AG04450 (cell line): Measurements from ENCODE around the gene ANKAR. TPM values are rescaled to one million over a fixed set of nuclear protein-coding genes. Genes with fewer than 3 reads are reported as not detected.

Experiments used
- CTCF ChIA-PET: fragments of 300-600, 350-600 bp; formaldehyde crosslinking; extraction: SDS; loops from one replicate; lab custom pipeline; 2022; ENCODE audit warnings: antibody characterized with exemption, inconsistent platforms; lab: Charles Lee
- POLR2A ChIA-PET: fragments of 350-600 bp; formaldehyde crosslinking; extraction: SDS; loops from one replicate; lab custom pipeline; 2021; ENCODE audit warnings: antibody characterized with exemption, inconsistent platforms; lab: Yijun Ruan, JAX
- DNase-seq: peaks from one replicate; pipeline ENCODE4 v3.0.0-alpha.2; 2011; ENCODE audit warnings: low read depth, low spot score
- H3K27ac ChIP-seq: one replicate; pipeline ENCODE4 v1.5.1; 2012; ENCODE audit warnings: low read depth, low read length, control low read depth
- H3K27me3 ChIP-seq: one replicate; pipeline ENCODE4 v1.6.0; 2012; ENCODE audit warnings: low read length; ENCODE audit not compliant: control insufficient read depth, insufficient read depth
- H3K4me3 ChIP-seq: 2 replicates; pipeline ENCODE4 v1.5.1; 2011; ENCODE audit warnings: mild to moderate bottlenecking, low read depth, low read length, control low read depth
- H3K9me3 ChIP-seq: 2 replicates; pipeline ENCODE4 v1.5.1; 2012; ENCODE audit warnings: low read length; ENCODE audit not compliant: control insufficient read depth, insufficient read depth
- polyA plus RNA-seq: library from polyadenylated mRNA; depleted of rRNA; stranded (reverse); fragments of >200 nt; gene quantifications from 2 replicates; pipeline ENCODE4 v1.2.3, GENCODE V29; 2011
- TF ChIP-seq, protein P1 (sequence below): IDR thresholded peaks from 2 replicates; pipeline ENCODE4 v1.5.1; 2011; ENCODE audit warnings: low read depth, low read length, control low read depth, inconsistent platforms

The ANKAR gene
- polyA plus RNA-seq, 1 experiment: 3.5 TPM

DNA sequence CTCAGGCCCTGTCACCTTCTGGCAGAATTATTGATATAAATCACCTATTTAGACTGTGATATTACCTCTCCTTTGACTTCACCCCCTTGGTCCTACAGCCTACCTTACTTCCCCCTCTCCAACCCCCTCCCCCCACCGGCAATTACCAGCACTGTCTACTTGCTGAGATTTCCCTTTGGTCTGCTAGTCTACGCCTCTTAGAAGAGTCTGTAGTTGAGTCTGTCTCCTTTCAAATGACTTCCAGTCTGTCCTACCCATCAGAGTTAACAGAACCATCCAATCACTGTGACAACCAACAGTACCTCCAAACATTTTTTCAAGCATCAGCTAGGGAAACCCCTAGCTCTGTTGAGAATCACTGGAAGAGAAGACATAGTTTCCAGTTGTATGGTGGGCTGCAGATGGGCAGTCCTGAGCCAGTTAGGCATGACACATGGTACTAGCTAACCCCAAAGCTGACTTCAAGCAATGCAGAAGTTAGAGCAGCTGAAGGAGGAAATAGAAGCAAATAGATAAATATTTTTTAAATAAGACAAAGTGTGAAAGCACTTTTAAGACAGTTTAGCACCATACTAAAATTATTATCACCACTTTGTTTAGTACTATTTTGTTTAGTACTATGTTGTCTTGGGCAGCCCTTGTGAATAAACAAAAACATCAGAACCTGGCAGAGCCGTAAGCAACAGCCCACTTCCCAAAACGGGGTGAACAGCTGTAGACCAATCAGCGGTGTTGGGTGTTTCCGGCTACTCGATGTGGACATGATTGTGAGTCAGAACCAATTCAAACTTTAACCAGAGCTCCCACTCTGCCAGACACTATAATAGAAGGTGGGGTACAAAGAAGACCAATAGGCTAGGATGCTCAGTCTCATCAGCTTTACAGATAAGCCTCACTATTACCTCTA is 15.9 kb upstream of the ANKAR start:
- Histone ChIP-seq H3K9me3 (peaks cover 3% of the 10 kb centered on the region; the same call in 1 of the 2 replicates), H3K4me3 (no peak overlapping the region), H3K27ac (peak overlapping the region; percentile 39), H3K27me3 (no peaks in the 10 kb centered on the region)
- CTCF ChIA-PET: interaction anchor here (1.0 to 4.5 kb wide), 7 partner anchors 35 to 413 kb away, joined by 3 to 56 read pairs (median 4); partner anchors contain the start of gene OSGEPL1
- TF ChIP-seq, protein P1, sequence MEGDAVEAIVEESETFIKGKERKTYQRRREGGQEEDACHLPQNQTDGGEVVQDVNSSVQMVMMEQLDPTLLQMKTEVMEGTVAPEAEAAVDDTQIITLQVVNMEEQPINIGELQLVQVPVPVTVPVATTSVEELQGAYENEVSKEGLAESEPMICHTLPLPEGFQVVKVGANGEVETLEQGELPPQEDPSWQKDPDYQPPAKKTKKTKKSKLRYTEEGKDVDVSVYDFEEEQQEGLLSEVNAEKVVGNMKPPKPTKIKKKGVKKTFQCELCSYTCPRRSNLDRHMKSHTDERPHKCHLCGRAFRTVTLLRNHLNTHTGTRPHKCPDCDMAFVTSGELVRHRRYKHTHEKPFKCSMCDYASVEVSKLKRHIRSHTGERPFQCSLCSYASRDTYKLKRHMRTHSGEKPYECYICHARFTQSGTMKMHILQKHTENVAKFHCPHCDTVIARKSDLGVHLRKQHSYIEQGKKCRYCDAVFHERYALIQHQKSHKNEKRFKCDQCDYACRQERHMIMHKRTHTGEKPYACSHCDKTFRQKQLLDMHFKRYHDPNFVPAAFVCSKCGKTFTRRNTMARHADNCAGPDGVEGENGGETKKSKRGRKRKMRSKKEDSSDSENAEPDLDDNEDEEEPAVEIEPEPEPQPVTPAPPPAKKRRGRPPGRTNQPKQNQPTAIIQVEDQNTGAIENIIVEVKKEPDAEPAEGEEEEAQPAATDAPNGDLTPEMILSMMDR: no peak
- POLR2A ChIA-PET: interaction anchor here (0.6 kb wide), 1 partner anchor 178 kb away, joined by 4 read pairs; no protein-coding TSS in a partner anchor
- no peak for DNase-seq

- DNase-seq: no peak
- TF ChIP-seq, protein P1: no peak
- POLR2A ChIA-PET: interaction anchor here (0.6 kb wide), 1 partner anchor 177 kb away, joined by 4 read pairs; no protein-coding TSS in a partner anchor
- peaks cover 3% of the 10 kb centered on the region; the same call in 1 of the 2 replicates for H3K9me3 ChIP-seq
- no peak overlapping the region for H3K4me3 ChIP-seq
- no peak overlapping the region for H3K27ac ChIP-seq
- no peaks in the 10 kb centered on the region for H3K27me3 ChIP-seq
- CTCF ChIA-PET: interaction anchor here (0.6 to 4.5 kb wide), 11 partner anchors 10 to 412 kb away, joined by 3 to 56 read pairs (median 4); partner anchors contain the start of gene OSGEPL1
Measured at GRCh38 chr2:189659734-189660133, 14.7 kb upstream of the ANKAR start.

DNA sequence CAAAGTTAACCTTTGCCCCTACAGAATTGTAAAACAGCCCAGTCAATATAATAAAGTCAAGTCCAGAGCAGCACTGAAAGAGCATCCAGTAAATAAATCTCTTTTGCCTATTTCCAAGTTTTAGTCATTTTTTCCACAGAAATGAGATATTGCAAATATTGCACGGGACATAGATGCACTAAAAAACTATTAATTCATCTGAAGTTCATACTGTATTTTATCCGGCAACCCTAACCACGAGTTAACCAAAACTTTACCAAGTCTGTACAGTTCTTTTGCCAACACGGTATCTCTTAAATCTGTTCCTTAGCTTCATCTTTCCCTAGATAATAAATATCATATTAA is 13.7 kb upstream of the ANKAR start:
- POLR2A ChIA-PET: interaction anchor here (0.8 to 1.5 kb wide), 3 partner anchors 14 to 80 kb away, joined by 3 to 4 read pairs (median 3); partner anchors contain the start of genes ANKAR and SLC40A1
- Histone ChIP-seq H3K9me3 (peaks cover 3% of the 10 kb centered on the region; the same call in 1 of the 2 replicates), H3K27me3 (no peaks in the 10 kb centered on the region), H3K27ac (no peak overlapping the region), H3K4me3 (no peak overlapping the region; the same call in 1 of the 2 replicates)
- DNase-seq: no peak
- TF ChIP-seq, protein P1: no peak
- CTCF ChIA-PET: interaction anchor here (0.5 to 6.1 kb wide), 73 partner anchors 10 to 658 kb away, joined by 3 to 114 read pairs (median 4); partner anchors contain the start of genes ANKAR, HIBCH, OSGEPL1 and SLC40A1

- POLR2A ChIA-PET: interaction anchor here (0.8 to 1.5 kb wide), 3 partner anchors 13 to 81 kb away, joined by 3 to 4 read pairs (median 3); partner anchors contain the start of genes ANKAR and SLC40A1
- DNase-seq: peak; percentile 100
- H3K27ac ChIP-seq: peak within 1 kb of the TSS; percentile 54
- TF ChIP-seq, protein P1: peak; percentile 94
- no peaks in the 10 kb centered on the region for H3K27me3 ChIP-seq
- H3K9me3 ChIP-seq: peaks cover 3% of the 10 kb centered on the region; the same call in 1 of the 2 replicates
- peak within 1 kb of the TSS; percentile 100 for H3K4me3 ChIP-seq
- CTCF ChIA-PET: interaction anchor here (0.5 to 6.1 kb wide), 74 partner anchors 11 to 658 kb away, joined by 3 to 114 read pairs (median 4); partner anchors contain the start of genes ANKAR, HIBCH, OSGEPL1 and SLC40A1
Measured at GRCh38 chr2:189661148-189661956, 13.1 kb upstream of the ANKAR start, which contains the start of gene ASNSD1. TSS of gene ASNSD1 (plus strand) at chr2:189661459. CDS start at chr2:189666133, 4,674 bp downstream.
